ENCODE results near the gene CYRIA. TPM values are rescaled to one million over a fixed set of nuclear protein-coding genes. Genes with fewer than 3 reads are reported as not detected.

The CYRIA gene
- total RNA-seq, 1 donor from 2014 or later: 29.4 TPM

DNA sequence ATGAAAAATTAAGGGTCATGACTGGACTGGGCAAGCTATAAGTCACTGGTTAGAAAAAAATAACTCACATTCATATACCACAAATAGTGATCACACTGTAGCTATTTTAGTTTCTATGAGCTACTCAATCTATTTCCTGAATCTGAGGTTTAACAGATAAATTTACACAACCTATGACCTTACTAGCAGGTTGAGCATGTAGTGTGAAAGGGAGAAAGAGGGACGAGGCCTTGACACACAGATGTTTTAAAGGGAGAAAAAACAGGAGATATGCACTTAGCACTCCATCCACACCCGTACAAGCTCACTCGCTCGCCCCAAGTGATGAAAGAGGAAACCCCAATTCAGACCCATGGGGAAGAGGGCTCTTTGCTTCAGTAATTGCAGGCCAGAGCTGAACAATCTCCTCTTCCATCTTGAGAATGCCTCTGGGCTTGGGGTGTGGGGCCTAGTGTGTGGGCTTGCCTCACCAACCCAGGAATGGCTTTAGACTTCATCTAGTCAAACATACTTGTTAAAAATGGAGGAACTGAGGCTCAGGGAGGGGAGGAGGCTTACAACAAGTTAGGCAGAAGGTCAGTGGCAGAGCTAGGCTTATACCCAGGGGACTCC lies 10.7 kb downstream of the CYRIA start:
- no peak for ATAC-seq
- intact Hi-C loops (cut with DNase I): no loop called here
- peaks cover 99% of the 10 kb centered on the region for H3K4me1 ChIP-seq
- no peaks in the 10 kb centered on the region for H3K36me3 ChIP-seq
- no peaks in the 10 kb centered on the region for H3K9me3 ChIP-seq
- H3K4me3 ChIP-seq: no peak overlapping the region
- no peak for DNase-seq
- TF ChIP-seq, protein P1, sequence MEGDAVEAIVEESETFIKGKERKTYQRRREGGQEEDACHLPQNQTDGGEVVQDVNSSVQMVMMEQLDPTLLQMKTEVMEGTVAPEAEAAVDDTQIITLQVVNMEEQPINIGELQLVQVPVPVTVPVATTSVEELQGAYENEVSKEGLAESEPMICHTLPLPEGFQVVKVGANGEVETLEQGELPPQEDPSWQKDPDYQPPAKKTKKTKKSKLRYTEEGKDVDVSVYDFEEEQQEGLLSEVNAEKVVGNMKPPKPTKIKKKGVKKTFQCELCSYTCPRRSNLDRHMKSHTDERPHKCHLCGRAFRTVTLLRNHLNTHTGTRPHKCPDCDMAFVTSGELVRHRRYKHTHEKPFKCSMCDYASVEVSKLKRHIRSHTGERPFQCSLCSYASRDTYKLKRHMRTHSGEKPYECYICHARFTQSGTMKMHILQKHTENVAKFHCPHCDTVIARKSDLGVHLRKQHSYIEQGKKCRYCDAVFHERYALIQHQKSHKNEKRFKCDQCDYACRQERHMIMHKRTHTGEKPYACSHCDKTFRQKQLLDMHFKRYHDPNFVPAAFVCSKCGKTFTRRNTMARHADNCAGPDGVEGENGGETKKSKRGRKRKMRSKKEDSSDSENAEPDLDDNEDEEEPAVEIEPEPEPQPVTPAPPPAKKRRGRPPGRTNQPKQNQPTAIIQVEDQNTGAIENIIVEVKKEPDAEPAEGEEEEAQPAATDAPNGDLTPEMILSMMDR (IDR thresholded peaks at IDR 0.05): no peak
- no peaks in the 10 kb centered on the region for H3K27me3 ChIP-seq (ENCODE audit: low read depth)
- H3K27ac ChIP-seq: peak overlapping the region; percentile 34

DNA sequence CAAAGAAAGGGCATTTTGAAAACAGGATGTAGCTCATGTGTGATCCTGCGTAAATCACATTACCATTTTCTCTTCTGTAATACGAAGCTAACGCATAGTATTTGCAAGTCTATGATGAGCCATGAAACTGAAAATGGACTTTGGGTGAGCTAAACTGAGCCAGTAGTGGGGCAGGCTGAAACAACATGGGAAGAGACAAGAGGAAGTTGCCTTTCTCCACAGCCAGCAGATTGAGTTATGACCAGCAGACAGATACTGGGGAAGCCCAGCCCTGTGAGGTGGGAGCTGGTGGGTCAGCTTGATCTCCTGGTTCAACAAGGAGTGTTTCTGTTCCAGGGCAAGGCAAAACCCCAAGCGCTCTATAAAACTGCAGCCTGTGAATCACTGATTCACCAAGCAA lies 11.8 kb downstream of the CYRIA start:
- TF ChIP-seq, protein P1 (IDR thresholded peaks at IDR 0.05): no peak
- no peaks in the 10 kb centered on the region for H3K27me3 ChIP-seq (ENCODE audit: low read depth)
- H3K4me3 ChIP-seq: no peak overlapping the region
- intact Hi-C loops (cut with DNase I): no loop called here
- H3K27ac ChIP-seq: peak overlapping the region; percentile 78
- H3K36me3 ChIP-seq: no peaks in the 10 kb centered on the region
- peak in 1 of 2 donors; percentile 31 for ATAC-seq
- H3K4me1 ChIP-seq: peaks cover 94% of the 10 kb centered on the region
- DNase-seq: no peak
- H3K9me3 ChIP-seq: no peaks in the 10 kb centered on the region

DNA sequence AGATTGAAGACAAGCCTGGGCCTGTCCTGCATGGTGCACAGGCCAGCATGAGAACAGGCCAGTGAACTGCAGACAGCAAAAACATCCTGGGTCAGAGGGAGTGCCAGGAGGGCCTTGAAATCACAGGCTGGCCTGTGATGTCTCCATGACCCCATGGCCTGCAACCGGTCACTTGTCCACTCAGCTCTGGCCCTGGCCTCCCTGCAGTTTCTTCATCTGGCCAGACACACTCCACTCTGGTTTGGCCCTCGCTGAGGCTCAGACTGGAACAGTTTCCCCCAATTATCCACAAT lies 12.6 kb downstream of the CYRIA start:
- peaks cover 86% of the 10 kb centered on the region for H3K4me1 ChIP-seq
- TF ChIP-seq, protein P1 (IDR thresholded peaks at IDR 0.05): no peak
- no peaks in the 10 kb centered on the region for H3K9me3 ChIP-seq
- DNase-seq (no peak), ATAC-seq (peak; percentile 3 to 47)
- no peak overlapping the region for H3K4me3 ChIP-seq
- H3K36me3 ChIP-seq: no peaks in the 10 kb centered on the region
- peak overlapping the region; percentile 78 for H3K27ac ChIP-seq
- H3K27me3 ChIP-seq (ENCODE audit: low read depth): no peaks in the 10 kb centered on the region
- intact Hi-C loops (cut with DNase I): no loop called here

DNA sequence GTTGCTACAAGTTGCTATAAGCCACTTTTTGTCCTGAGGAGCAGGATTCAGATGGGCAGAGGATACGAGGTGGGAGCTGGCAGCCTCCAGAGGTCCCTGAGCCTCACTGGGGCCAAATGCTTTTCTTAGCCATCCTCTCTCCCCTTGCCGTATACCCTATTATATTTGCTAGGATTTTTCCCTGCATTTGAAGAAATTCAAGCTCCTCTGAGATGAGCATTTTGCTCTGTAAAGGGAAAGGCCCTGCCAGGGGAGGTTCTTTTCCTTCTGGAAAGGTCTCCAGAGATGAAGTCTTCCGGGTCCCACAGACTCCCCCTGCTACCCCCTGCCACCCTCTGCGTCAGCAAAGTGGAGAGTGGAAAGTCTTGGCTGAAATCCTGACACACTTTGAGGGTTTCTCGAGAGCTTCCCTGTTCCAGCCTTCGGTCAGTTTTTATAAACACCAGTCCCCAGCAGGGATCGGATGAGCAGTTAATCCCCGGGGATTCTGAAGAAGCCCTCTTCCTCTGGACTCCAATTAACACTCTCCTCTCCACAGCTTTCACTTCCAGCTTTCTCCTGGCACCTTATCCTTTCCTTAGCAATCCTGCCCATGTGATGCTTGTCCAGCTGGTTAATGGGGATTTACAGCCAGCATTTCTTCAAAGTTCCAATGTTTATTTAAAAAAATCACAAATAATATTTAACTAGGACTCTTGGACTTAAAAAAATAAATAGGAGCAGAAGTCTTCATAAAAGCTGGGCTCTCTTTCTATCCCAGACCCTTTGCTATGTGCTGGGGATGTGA lies 13.1 kb downstream of the CYRIA start:
- TF ChIP-seq, protein P1 (IDR thresholded peaks at IDR 0.05): no peak
- peak overlapping the region; percentile 78 for H3K27ac ChIP-seq
- H3K27me3 ChIP-seq (ENCODE audit: low read depth): no peaks in the 10 kb centered on the region
- peak; percentile 50 to 72 for ATAC-seq
- no peak for DNase-seq
- H3K4me1 ChIP-seq: peaks cover 81% of the 10 kb centered on the region
- intact Hi-C loops (cut with DNase I): no loop called here
- H3K9me3 ChIP-seq: no peaks in the 10 kb centered on the region
- no peaks in the 10 kb centered on the region for H3K36me3 ChIP-seq
- no peak overlapping the region for H3K4me3 ChIP-seq

DNA sequence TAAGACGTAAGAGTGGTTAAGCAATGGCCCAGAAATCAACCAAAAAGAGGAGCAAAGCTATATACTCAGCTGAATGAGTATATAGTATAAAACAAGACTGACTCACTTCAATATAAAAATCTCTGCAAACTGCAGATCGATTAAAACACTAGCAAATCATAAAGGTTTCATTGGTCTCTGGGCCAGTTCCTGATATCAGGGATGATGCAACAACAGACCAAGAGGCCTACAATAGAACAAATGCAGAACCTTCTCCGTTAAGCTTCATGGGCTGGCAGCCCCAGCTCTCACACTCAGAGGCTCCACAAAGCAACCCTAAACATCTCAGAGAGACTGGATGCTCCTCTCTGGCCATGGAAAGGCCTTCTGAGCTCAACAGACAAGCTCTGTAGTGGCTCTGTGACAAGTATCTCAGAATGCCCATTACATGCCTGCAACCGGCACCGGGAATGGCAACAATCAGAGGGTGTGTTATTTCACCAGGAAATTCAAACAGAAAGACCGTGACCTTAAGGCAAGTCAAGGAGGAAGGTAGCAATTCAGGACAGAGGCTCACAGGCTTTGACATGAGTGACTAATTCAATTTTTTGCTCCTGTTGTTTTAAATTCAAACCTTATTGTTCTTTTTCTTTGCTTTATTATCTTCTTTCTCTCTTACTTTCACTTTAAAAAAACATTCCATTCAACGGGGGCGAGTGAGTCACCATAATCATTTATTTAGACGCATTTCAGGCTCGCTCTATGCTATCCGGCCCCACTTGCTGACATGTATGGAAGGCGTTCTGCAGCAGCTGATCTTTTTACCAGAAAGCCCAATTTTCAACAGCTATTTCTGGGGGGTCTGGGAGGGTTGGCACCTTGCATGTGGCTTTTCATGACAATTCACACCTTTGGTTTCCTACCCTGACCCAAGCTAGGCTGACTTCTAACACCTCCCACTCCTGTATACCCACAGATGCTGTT lies 15.1 kb downstream of the CYRIA start:
- intact Hi-C loops (cut with DNase I): no loop called here
- H3K4me1 ChIP-seq: peaks cover 62% of the 10 kb centered on the region
- DNase-seq: no peak

More for the DNA sequence above, 15.1 kb downstream of the CYRIA start:
- TF ChIP-seq, protein P1 (IDR thresholded peaks at IDR 0.05): no peak
- H3K27ac ChIP-seq: peak overlapping the region; percentile 78
- H3K9me3 ChIP-seq: no peaks in the 10 kb centered on the region
- peak; percentile 51 to 56 for ATAC-seq
- peak overlapping the region; percentile 37 for H3K4me3 ChIP-seq
- H3K27me3 ChIP-seq (ENCODE audit: low read depth): no peaks in the 10 kb centered on the region
- peaks cover 5% of the 10 kb centered on the region for H3K36me3 ChIP-seq
